ENCODE measurements around the gene RTP1.
"Not testable (repeated sequence)": the region's sequence is repeated elsewhere in the genome, so short reads cannot be mapped to it uniquely, and the experiment has no call there.

Gene RTP1

GRCh38 chr3:187237741-187238140 is 40.5 kb downstream of the RTP1 start:
- in situ Hi-C loops (cut with MboI; ENCODE audit: low sequenced_read_pairs) = no loop called here

- in situ Hi-C loops (cut with MboI; ENCODE audit: low sequenced_read_pairs) = no loop called here
These were observed 41.0 kb downstream of the RTP1 start for GRCh38 chr3:187238239-187238638.

- in situ Hi-C loops (cut with MboI; ENCODE audit: low sequenced_read_pairs) = not testable (repeated sequence)
These were observed 41.5 kb downstream of the RTP1 start for GRCh38 chr3:187238835-187239234.

GRCh38 chr3:187242435-187242834 is 45.1 kb downstream of the RTP1 start:
- in situ Hi-C loops (cut with MboI; ENCODE audit: low sequenced_read_pairs) = no loop called here

GRCh38 chr3:187242900-187243299 is 45.6 kb downstream of the RTP1 start:
- in situ Hi-C loops (cut with MboI; ENCODE audit: low sequenced_read_pairs) = no loop called here

- in situ Hi-C loops (cut with MboI; ENCODE audit: low sequenced_read_pairs) = no loop called here
These were observed 46.7 kb downstream of the RTP1 start for GRCh38 chr3:187243933-187244524.

- in situ Hi-C loops (cut with MboI; ENCODE audit: low sequenced_read_pairs) = no loop called here
These were observed 50.1 kb downstream of the RTP1 start for GRCh38 chr3:187247398-187247797.

Measured in HL-60/S4 (cell line).